Hematopoietic multipotent progenitor cell treated with erythropoietin and hydrocortisone succinate and interleukin-3 and kit ligand, for 4 days (in vitro differentiated cells): ENCODE results near the gene ZFP30.
"Not testable (repeated sequence)": the region's sequence is repeated elsewhere in the genome, so short reads cannot be mapped to it uniquely, and the experiment has no call there.

Source experiments
- DNase-seq: peaks from one replicate; pipeline ENCODE4 v3.0.0-alpha.2; 2015

The ZFP30 gene

GRCh38 chr19:37655301-37655688, at the start of gene ZFP30:
Gene ZFP30 (minus strand): TSS chr19:37655465. CDS start chr19:37647822, 7,643 bp downstream.
- peak; percentile 88 for DNase-seq

- no peak for DNase-seq
These were observed 43.8 kb upstream of the ZFP30 start for GRCh38 chr19:37699057-37699456.

- no peak for DNase-seq
These were observed 43.0 kb upstream of the ZFP30 start for GRCh38 chr19:37698216-37698615.

DNA sequence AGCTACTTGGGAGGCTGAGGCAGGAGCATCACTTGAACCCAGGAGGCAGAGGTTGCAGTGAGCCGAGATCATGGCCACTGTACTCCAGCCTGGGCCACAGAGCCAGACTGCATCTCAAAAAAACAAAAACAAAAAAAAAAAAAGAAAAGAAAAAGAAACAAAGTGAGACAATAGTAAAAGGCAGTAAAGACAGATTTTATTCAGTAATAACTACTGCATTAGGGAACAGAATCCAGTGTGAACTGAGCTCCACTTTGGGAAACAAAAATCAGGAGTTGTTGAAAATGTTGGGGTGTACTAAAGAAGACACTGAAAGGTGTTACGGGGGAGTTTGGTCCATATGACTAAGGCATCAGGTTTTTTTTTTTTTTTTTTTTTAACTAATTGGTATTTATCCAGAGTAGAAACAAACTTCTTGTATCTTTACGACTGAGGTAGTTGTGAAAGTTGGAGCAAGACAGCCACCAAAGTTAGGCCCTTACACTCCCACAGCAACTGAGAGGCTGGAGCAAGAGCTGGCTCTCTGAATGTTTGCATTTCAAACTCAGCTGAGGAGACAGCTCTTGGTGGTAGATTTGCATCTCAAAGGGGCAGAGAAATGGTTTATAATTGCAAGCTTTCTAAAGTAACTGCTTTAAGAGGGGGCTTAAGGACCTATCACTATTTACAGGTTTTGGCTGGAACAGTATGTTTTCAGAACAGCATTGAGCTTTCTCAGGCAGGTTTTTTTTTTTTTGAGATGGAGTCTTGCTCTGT, 40.1 kb upstream of the ZFP30 start:
- no peak for DNase-seq

- DNase-seq: peak; percentile 62
These were observed 37.8 kb upstream of the ZFP30 start for GRCh38 chr19:37692956-37693620.

GRCh38 chr19:37691881-37692504, 36.7 kb upstream of the ZFP30 start:
- DNase-seq: peak; percentile 85

- no peak for DNase-seq
These were observed 28.3 kb upstream of the ZFP30 start for GRCh38 chr19:37683520-37683919.

DNA sequence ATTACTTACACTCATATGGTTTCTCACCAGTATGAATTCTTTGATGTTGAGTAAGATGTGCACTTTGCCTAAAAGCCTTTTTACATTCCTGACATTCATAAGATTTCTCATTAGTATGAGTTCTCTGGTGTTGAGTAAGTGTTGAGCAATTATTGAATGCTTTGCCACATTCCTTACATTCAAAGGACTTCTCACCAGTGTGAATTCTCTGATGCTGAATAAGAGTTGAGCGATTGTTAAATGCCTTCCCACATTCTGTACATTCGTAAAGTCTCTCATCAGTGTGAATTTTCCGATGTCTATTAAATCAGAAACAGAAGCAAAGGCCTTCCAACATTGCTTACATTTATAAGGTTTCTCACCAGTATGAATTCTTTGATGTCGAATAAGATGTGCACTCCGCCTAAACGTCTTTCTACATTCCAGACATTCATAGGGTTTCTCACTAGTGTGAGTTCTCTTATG, 14.2 kb upstream of the ZFP30 start:
- no peak for DNase-seq

DNA sequence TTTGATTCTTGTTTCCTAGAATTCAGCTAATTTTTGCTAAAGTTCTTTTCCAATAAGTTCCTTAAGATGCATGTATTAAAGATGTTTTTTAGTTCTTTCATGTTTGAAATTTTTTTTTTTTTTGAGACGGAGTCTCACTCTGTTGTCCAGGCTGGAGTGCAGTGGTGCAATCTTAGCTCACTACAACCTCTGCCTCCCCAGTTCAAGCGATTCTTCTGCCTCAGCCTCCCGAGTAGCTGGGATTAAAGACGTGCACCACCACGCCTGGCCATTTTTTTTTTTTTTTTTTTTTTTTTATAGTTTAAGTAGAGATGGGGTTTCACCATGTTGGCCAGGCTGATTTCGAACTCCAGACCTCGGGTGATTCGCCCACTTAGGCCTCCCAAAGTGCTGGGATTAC, 1.9 kb upstream of the ZFP30 start:
- not testable (repeated sequence) for DNase-seq

DNA sequence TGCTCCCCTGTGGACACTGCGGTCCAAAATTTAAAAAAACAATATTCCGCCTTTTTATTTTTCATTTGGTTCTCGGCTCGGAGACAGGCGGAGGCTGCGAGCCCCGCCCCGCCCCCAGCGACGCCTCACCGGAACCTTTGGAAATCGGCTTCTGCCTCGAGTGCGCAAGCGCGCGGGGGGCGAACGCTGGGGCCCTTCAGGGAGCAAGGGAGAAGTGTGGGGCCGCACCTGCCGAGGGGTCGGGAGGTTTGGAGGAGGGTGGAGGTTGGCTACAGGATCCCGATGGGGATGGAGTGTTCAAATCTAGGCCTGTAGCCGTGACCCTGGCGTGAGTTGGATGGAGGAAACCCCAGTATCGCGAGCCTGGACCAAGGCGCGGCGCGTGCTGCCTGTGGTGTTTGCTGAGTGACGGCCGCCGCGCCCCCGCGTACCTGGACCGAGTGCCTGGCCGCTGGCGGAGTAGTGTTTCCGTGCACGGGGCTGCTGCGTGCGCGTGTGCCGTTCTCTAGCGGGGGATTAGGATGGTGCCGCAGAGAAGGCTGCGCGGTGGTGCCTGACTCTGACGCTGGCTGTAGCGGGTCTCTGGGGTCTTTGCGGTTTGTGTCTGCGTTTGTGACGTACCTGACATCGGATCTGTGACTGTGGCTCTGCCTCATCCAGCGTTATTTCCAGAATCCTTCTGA, 565 bp upstream of the ZFP30 start:
- peak; percentile 91 for DNase-seq

GRCh38 chr19:37654629-37655300, 500 bp downstream of the ZFP30 start:
- peak; percentile 70 for DNase-seq

- DNase-seq: peak; percentile 42
These were observed 1.1 kb downstream of the ZFP30 start for GRCh38 chr19:37654118-37654517.

GRCh38 chr19:37635076-37636056, 19.9 kb downstream of the ZFP30 start:
- DNase-seq: no peak

DNA sequence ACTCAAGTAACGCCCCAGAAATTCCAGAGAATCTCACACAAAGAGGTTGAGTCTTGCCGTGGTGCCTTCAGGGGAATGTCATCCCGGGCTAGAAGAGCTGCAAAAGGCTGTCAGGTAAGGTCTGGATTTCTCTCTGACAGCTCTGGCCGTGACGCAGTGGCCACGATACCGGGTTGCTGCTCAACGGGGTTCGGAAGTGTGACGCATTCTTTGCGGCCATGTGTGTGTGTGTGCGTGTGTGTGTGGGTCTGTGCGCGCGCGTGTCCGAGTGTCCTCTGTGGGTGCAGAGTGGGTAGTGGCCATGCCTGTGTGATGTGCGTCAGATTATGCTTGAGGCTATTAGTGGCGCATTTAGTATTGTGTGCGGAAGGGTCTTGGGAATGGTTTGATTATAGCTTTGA, 60.3 kb downstream of the ZFP30 start:
- peak; percentile 59 for DNase-seq

GRCh38 chr19:37594304-37594981, 60.8 kb downstream of the ZFP30 start, which contains the start of the genes ZNF540 and ZNF571:
Gene ZNF540 (plus strand): TSS chr19:37594876. CDS start chr19:37598448, 3,572 bp downstream.
Gene ZNF571 (minus strand): TSS chr19:37594792. CDS start chr19:37586676, 8,116 bp downstream.
- DNase-seq: peak; percentile 96

DNA sequence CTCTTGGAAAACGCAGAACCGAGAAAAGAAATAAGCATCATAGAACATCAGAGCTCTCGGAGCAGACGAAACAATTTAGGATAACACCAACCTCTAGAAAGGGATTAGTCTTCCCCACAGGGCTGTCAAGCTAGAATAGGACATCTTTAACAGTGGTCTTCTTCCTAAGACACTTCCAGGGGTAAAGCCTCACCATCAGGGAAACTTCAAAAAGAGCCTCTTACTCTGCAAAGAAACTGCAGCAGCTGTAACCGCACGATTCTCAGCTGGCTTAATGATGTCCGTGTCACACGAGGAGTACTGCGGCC, 61.3 kb downstream of the ZFP30 start:
- peak; percentile 25 for DNase-seq

DNA sequence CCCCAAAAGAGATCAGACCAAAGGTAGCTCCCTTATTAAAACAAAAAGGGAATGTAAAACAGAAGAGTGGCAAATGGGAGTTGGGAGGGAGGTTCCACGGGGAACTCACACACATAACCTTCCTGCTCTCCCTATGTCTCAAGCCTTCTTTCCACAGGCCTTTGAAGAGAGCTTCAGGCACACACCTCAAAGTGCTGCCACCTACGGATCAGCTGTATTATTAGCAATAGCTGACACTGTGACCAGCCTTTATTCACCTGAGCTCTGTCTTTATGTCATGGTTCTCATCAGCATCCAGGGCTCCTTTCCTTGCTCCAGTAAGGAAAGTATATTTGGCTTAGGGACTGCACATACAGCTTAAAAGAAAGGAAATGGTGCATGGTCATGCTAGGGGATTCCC, 71.9 kb downstream of the ZFP30 start:
- no peak for DNase-seq

DNA sequence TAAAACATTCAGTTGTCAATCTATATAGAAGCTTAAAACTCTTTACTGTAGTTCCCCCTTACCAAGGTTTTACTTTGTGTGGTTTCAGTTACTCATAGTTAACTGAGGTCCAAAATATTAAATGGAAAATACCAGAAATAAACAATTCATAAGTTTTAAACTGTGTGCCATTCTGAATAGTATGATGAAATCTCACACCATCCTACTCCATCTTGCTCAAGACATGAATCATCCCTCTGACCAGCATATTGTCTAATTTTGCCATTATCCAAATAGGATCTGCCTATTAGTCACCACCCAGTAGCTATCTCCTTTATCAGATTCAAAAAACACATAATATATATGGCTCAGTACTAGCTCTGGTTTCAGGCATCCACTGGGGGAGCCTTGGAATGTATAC, 83.1 kb downstream of the ZFP30 start:
- DNase-seq: no peak

- no peak for DNase-seq
These were observed 89.9 kb downstream of the ZFP30 start for GRCh38 chr19:37565370-37565669.

DNA sequence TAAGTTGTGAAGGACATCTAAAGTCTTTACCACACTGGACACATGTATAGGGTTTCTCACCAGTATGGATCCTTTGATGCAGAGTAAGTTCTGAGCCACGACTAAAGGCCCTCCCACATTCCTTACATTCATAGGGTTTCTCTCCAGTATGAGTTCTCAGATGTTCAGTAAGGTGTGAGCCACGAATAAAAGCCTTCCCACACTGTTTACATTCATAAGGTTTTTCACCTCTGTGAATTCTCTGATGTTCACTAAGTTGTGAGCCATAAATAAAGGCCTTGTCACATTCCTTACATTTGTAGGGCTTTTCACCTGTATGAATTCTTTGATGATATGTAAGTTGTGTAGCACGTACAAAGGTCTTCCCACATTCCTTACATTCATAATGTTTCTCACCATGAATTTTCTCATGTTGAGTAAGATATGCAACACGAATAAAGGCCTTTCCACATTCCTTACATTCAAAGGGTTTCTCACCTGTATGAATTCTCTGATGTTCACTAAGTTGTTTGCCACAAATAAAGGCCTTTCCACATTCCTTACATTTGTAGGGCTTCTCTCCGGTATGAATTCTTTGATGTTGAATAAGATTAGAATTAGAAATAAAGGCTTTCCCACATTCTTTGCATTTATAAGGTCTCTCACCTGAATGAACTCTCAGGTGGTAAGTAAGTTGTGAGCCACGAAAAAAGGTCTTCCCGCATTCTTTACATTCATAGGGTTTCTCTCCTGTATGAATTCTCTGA, 90.5 kb downstream of the ZFP30 start:
- DNase-seq: peak; percentile 6
